Thyroid gland (tissue), 4 donors: Measurements from ENCODE around the gene ABCC6. TPM values are rescaled to one million over a fixed set of nuclear protein-coding genes. Genes with fewer than 3 reads are reported as not detected.

Source experiments
- DNase-seq, 2 donors: peaks; one replicate each; pipeline ENCODE4 v3.0.0-alpha.2; 2019
- H3K27ac ChIP-seq, 3 donors: fragments of 200-600 bp; sonication (generic); 1 replicate in 2 of 3; 2 replicates in 1 of 3; pipeline ENCODE4 v1.5.1; 2016 to 2019; ENCODE audit warnings: mild to moderate bottlenecking in 1 of 3, moderate library complexity in 1 of 3
- H3K27me3 ChIP-seq: fragments of 200-600 bp; sonication (generic); one replicate; pipeline ENCODE4 v1.5.1; 2019
- H3K36me3 ChIP-seq, 2 donors: fragments of 200-600 bp; sonication (generic); one replicate each; pipeline ENCODE4 v1.5.1; 2016 to 2019
- H3K4me1 ChIP-seq, 2 donors: fragments of 200-600 bp; sonication (generic); one replicate each; pipeline ENCODE4 v1.5.1; 2017 to 2019
- H3K4me3 ChIP-seq, 3 donors: fragments of 200-600 bp; sonication (generic); replicated peaks in 1 of 3; 1 replicate in 2 of 3; 2 replicates in 1 of 3; pipeline ENCODE4 v1.5.1; 2016; ENCODE audit warnings: mild to moderate bottlenecking in 1 of 3
- H3K9me3 ChIP-seq: fragments of 200-600 bp; sonication (generic); one replicate; pipeline ENCODE4 v1.5.1; 2017
- POLR2A ChIP-seq, 2 donors: fragments of 450-650 bp; IDR thresholded peaks; one replicate each; pipeline ENCODE4 v1.6.1; 2017; ENCODE audit warnings: antibody characterized with exemption in 2 of 2, mild to moderate bottlenecking in 2 of 2, moderate library complexity in 1 of 2
- WGBS, 2 donors: methylation state at CpG; one replicate each; pipeline ENCODE4 v1.1.5; 2017; 5-methylcytosine and 5-hydroxymethylcytosine counted together
- intact Hi-C: fragments of 100-400 bp; cut with DNase I; formaldehyde crosslinking; loops from one replicate; pipeline ENCODE4 v1.15.1; 2023
- total RNA-seq, 4 donors: library from RNA; depleted of rRNA; stranded (reverse); fragments of >200 nt; gene quantifications; one replicate each; pipeline ENCODE4 v1.2.3, GENCODE V29; 2016
- TF ChIP-seq, protein P1 (sequence below), 6 experiments: fragments of 200-600 bp in 3 of 6; fragments of 450-650 bp in 3 of 6; sonication (generic) in 3 of 6; IDR thresholded peaks; one replicate each; pipeline ENCODE4 v1.5.1; 2016 to 2019; ENCODE audit warnings: antibody characterized with exemption in 6 of 6, mild to moderate bottlenecking in 2 of 6, inconsistent platforms in 1 of 6, moderate library complexity in 1 of 6

The ABCC6 gene
- total RNA-seq, 4 donors from 2014 or later, result 4.8 to 17.7 (median 12.3) TPM

GRCh38 chr16:16133943-16134604 is 89.2 kb downstream of the ABCC6 start:
- TF ChIP-seq POLR2A (IDR thresholded peaks at IDR 0.05), result no peak
- TF ChIP-seq, protein P1, sequence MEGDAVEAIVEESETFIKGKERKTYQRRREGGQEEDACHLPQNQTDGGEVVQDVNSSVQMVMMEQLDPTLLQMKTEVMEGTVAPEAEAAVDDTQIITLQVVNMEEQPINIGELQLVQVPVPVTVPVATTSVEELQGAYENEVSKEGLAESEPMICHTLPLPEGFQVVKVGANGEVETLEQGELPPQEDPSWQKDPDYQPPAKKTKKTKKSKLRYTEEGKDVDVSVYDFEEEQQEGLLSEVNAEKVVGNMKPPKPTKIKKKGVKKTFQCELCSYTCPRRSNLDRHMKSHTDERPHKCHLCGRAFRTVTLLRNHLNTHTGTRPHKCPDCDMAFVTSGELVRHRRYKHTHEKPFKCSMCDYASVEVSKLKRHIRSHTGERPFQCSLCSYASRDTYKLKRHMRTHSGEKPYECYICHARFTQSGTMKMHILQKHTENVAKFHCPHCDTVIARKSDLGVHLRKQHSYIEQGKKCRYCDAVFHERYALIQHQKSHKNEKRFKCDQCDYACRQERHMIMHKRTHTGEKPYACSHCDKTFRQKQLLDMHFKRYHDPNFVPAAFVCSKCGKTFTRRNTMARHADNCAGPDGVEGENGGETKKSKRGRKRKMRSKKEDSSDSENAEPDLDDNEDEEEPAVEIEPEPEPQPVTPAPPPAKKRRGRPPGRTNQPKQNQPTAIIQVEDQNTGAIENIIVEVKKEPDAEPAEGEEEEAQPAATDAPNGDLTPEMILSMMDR (IDR thresholded peaks at IDR 0.05), result no peak
- Histone ChIP-seq H3K4me3 (no peak overlapping the region), H3K27ac (no peak overlapping the region), H3K9me3 (no peaks in the 10 kb centered on the region), H3K36me3 (peaks cover 77 to 82% of the 10 kb centered on the region in 2 donors), H3K4me1 (no peaks in the 10 kb centered on the region), H3K27me3 (no peaks in the 10 kb centered on the region)
- intact Hi-C loops, result loop anchor here (10.0 kb wide), 1 partner anchor 369 kb away; no protein-coding TSS in a partner anchor
- DNase-seq, result no peak
- 97 to 98% methylated on average over 21 of the region's 21 CpGs for WGBS, 2 donors

GRCh38 chr16:16131659-16132058 is 91.6 kb downstream of the ABCC6 start:
- H3K4me3 ChIP-seq, result no peak overlapping the region
- no peak for DNase-seq
- no peak for TF ChIP-seq POLR2A (IDR thresholded peaks at IDR 0.05)
- TF ChIP-seq, protein P1 (IDR thresholded peaks at IDR 0.05), result no peak
- no peaks in the 10 kb centered on the region for H3K27me3 ChIP-seq
- intact Hi-C loops, result loop anchor here (10.0 kb wide), 1 partner anchor 367 kb away; no protein-coding TSS in a partner anchor
- no peaks in the 10 kb centered on the region for H3K9me3 ChIP-seq
- peaks cover 60 to 63% of the 10 kb centered on the region in 2 donors for H3K36me3 ChIP-seq
- WGBS, 2 donors, result 92 to 96% methylated on average over 7 to 15 of the region's 15 CpGs
- no peaks in the 10 kb centered on the region for H3K4me1 ChIP-seq
- no peak overlapping the region for H3K27ac ChIP-seq

DNA sequence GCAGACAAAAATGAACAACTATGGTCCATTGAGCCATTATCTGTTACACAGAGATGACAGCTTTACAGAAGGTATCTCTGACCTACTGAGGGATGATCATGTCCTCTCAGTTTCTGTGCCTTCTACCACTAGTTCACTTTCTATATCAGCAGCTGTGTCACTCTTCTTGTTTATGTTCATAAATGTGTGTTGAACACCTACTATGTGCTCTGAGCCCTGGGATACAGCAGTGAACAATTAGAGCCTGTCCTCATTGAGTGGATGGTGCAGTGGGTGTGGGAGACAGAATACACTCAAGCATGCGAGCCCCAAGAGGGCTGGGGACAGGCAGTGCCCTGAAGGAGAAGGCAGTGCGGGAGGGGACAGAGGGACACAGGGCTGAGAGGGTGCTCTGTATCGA is 92.1 kb downstream of the ABCC6 start:
- Histone ChIP-seq H3K27ac (no peak overlapping the region), H3K36me3 (peaks cover 55 to 59% of the 10 kb centered on the region in 2 donors), H3K4me1 (no peaks in the 10 kb centered on the region), H3K4me3 (no peak overlapping the region), H3K27me3 (no peaks in the 10 kb centered on the region), H3K9me3 (no peaks in the 10 kb centered on the region)
- intact Hi-C loops, result loop anchor here (10.0 kb wide), 1 partner anchor 366 kb away; no protein-coding TSS in a partner anchor
- 96 to 98% methylated on average over 3 of the region's 3 CpGs for WGBS, 2 donors
- TF ChIP-seq POLR2A (IDR thresholded peaks at IDR 0.05), result no peak
- no peak for DNase-seq

DNA sequence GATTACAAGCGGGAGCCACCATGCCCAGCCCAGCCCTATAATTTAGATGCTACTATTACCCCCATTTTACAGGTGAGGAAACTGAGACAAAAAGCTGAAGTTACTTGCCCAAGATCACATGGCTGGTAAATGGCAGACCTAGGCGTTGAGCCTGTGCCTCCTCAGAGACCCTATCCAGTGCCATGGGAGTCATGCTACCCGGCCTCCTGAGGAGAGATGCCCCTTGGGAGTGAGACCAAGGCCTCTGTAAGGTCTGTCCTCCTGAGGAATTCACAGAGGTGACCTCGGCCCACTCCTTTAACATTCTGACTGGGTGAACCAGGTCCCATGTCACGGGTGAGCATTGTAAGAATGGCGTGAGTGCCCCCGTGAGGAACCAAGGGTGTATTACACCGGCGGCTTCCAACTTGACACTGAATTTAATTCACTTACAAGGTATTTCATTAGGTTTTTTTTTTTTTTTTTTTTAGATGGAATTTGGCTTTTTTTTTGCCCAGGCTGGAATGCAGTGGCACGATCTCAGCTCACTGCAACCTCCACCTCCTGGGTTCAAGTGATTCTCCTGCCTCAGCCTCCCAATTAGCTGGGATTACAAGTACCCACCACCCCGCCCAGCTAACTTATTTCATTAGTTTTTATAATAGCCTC is 95.7 kb downstream of the ABCC6 start:
- Histone ChIP-seq H3K9me3 (no peaks in the 10 kb centered on the region), H3K4me1 (no peaks in the 10 kb centered on the region), H3K27me3 (no peaks in the 10 kb centered on the region), H3K36me3 (peaks cover 31 to 47% of the 10 kb centered on the region in 2 donors), H3K4me3 (no peak overlapping the region), H3K27ac (peak overlapping the region; percentile 12 to 49 (median 20))
- TF ChIP-seq, protein P1 (IDR thresholded peaks at IDR 0.05), result peak; percentile 68 to 99 (median 92)
- no peak for TF ChIP-seq POLR2A (IDR thresholded peaks at IDR 0.05)
- intact Hi-C loops, result loop anchor here (2.0 kb wide), 1 partner anchor 253 kb away; no protein-coding TSS in a partner anchor
- WGBS, 2 donors, result 35 to 37% methylated on average over 11 of the region's 11 CpGs
- peak; percentile 82 to 83 for DNase-seq

DNA sequence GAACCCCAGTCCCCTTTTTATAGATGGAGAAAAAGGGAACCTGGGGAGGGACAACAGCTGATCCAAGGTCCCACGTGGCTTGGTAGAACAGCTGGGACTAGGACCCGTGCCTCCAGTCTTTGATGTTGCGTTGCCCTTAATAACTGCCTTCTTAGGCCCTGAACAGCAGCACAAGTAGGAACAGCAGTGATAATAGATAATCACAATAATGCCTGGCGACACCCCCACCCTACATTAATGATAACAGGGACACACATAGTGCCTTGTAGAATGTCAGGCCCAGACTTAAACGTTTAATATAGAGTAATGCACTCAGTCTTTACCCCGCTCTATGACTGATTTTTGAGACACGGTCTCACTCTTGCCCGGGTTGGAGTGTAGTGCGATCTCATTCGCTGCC is 96.4 kb downstream of the ABCC6 start:
- no peak for DNase-seq
- 86% methylated on average over 10 of the region's 10 CpGs for WGBS, 2 donors
- Histone ChIP-seq H3K9me3 (no peaks in the 10 kb centered on the region), H3K4me3 (no peak overlapping the region), H3K4me1 (no peaks in the 10 kb centered on the region), H3K36me3 (peaks cover 29 to 49% of the 10 kb centered on the region in 2 donors), H3K27ac (peak overlapping the region in 2 of 3 donors; percentile 7 to 12), H3K27me3 (no peaks in the 10 kb centered on the region)
- intact Hi-C loops, result no loop called here
- TF ChIP-seq, protein P1 (IDR thresholded peaks at IDR 0.05), result no peak
- no peak for TF ChIP-seq POLR2A (IDR thresholded peaks at IDR 0.05)
